IMR-90 (cell line): ENCODE measurements around the gene KLC4. TPM values are rescaled to one million over a fixed set of nuclear protein-coding genes. Genes with fewer than 3 reads are reported as not detected.

ENCODE experiments used
- ATAC-seq: fragments of 200-7000 bp; cut with Tn5 transposase; 2 replicates; pipeline ENCODE4 v1.9.1; 2020; ENCODE audit warnings: low read depth, mild to moderate bottlenecking, moderate library complexity
- BruUV-seq: library from RNA; stranded (reverse); fragments of 400-500 nt; replicated peaks from 2 replicates; lab custom pipeline; 2021; lab: Mats Ljungman, UMichigan
- CTCF ChIA-PET: fragments of 300-600 bp; formaldehyde crosslinking; extraction: SDS; loops from one replicate; lab custom pipeline; 2021; ENCODE audit warnings: antibody characterized with exemption; lab: Yijun Ruan, JAX
- POLR2A ChIA-PET: fragments of 300-600 bp; sonication (Branson Sonifier 250); formaldehyde crosslinking; loops from one replicate; lab custom pipeline; 2022; ENCODE audit warnings: antibody characterized with exemption; ENCODE audit not compliant: unreplicated experiment; lab: Charles Lee
- DNase-seq: peaks from one replicate; pipeline ENCODE4 v3.0.0; 2013
- H2AFZ ChIP-seq: replicated peaks from 2 replicates; pipeline ENCODE3; 2013; ENCODE audit warnings: low read length, mild to moderate bottlenecking; ENCODE audit not compliant: poor library complexity
- H2AK5ac ChIP-seq: 2 replicates; pipeline ENCODE4 v1.6.1; 2013; ENCODE audit warnings: low read depth, low read length, inconsistent platforms
- H2AK9ac ChIP-seq: replicated peaks from 2 replicates; pipeline ENCODE3; 2013; ENCODE audit warnings: mild to moderate bottlenecking, low read depth, low read length, moderate library complexity; ENCODE audit not compliant: poor library complexity
- H2BK120ac ChIP-seq: 2 replicates; pipeline ENCODE4 v1.6.1; 2013; ENCODE audit warnings: low read depth, low read length, inconsistent platforms
- H2BK15ac ChIP-seq: 3 replicates; pipeline ENCODE4 v1.6.1; 2013; ENCODE audit warnings: low read depth, low read length, inconsistent platforms
- H2BK20ac ChIP-seq: 2 replicates; pipeline ENCODE4 v1.6.1; 2013; ENCODE audit warnings: low read depth, mild to moderate bottlenecking, inconsistent platforms, low read length, moderate library complexity
- H2BK5ac ChIP-seq: 2 replicates; pipeline ENCODE4 v1.6.1; 2013; ENCODE audit warnings: mild to moderate bottlenecking, low read depth, low read length, inconsistent platforms; ENCODE audit not compliant: poor library complexity, severe bottlenecking
- H3K14ac ChIP-seq: replicated peaks from 2 replicates; pipeline ENCODE4 v1.6.1; 2013; ENCODE audit warnings: low read depth, low read length, inconsistent platforms
- H3K18ac ChIP-seq: 2 replicates; pipeline ENCODE4 v1.6.1; 2013; ENCODE audit warnings: low read depth, low read length, control low read depth
- H3K23ac ChIP-seq: 2 replicates; pipeline ENCODE4 v1.6.1; 2013; ENCODE audit warnings: low read depth, low read length, inconsistent platforms
- H3K27ac ChIP-seq: 2 replicates; pipeline ENCODE4 v1.5.1; 2013; ENCODE audit warnings: mild to moderate bottlenecking, control low read depth, low read length; ENCODE audit not compliant: insufficient read depth
- H3K27me3 ChIP-seq: 2 replicates; pipeline ENCODE4 v1.6.1; 2013; ENCODE audit warnings: low read length; ENCODE audit not compliant: control insufficient read depth, insufficient read depth
- H3K36me3 ChIP-seq: 2 replicates; pipeline ENCODE4 v1.6.1; 2013; ENCODE audit warnings: low read length, mixed read lengths; ENCODE audit not compliant: control insufficient read depth, insufficient read depth
- H3K4ac ChIP-seq: 2 replicates; pipeline ENCODE4 v1.6.1; 2013; ENCODE audit warnings: low read depth, low read length, inconsistent platforms
- H3K4me1 ChIP-seq: 2 replicates; pipeline ENCODE4 v1.6.1; 2013; ENCODE audit warnings: low read length, mixed read lengths; ENCODE audit not compliant: control insufficient read depth, insufficient read depth
- H3K4me2 ChIP-seq: 2 replicates; pipeline ENCODE4 v1.6.1; 2013; ENCODE audit warnings: low read depth, mild to moderate bottlenecking, control low read depth, low read length, moderate library complexity
- H3K4me3 ChIP-seq: 2 replicates; pipeline ENCODE4 v1.5.1; 2013; ENCODE audit warnings: low read depth, mild to moderate bottlenecking, control low read depth, low read length, moderate library complexity; ENCODE audit not compliant: insufficient read depth
- H3K56ac ChIP-seq: 2 replicates; pipeline ENCODE4 v1.6.1; 2013; ENCODE audit warnings: low read length, inconsistent platforms; ENCODE audit not compliant: insufficient read depth; ENCODE audit errors: extremely low read depth
- H3K79me1 ChIP-seq, 2 experiments: 2 replicates each; pipeline ENCODE4 v1.6.1; 2013; ENCODE audit warnings: low read length in 2 of 2, inconsistent platforms in 1 of 2, low read depth in 1 of 2
- H3K9ac ChIP-seq: 2 replicates; pipeline ENCODE4 v1.6.1; 2013; ENCODE audit warnings: low read depth, low read length, control low read depth
- H3K9me1 ChIP-seq: 2 replicates; pipeline ENCODE4 v1.6.1; 2013; ENCODE audit warnings: low read length, inconsistent platforms; ENCODE audit not compliant: insufficient read depth
- H3K9me3 ChIP-seq: 2 replicates; pipeline ENCODE4 v1.6.1; 2013; ENCODE audit warnings: low read length; ENCODE audit not compliant: control insufficient read depth, insufficient read depth
- H4K20me1 ChIP-seq: 2 replicates; pipeline ENCODE4 v1.6.1; 2013; ENCODE audit warnings: low read length, inconsistent platforms; ENCODE audit not compliant: insufficient read depth
- H4K5ac ChIP-seq: 2 replicates; pipeline ENCODE4 v1.6.1; 2013; ENCODE audit warnings: mild to moderate bottlenecking, low read depth, low read length, control low read depth
- H4K8ac ChIP-seq, 2 experiments: 2 replicates each; pipeline ENCODE4 v1.6.1; 2013; ENCODE audit warnings: low read depth in 2 of 2, low read length in 2 of 2, control low read depth in 1 of 2, inconsistent platforms in 1 of 2
- H4K91ac ChIP-seq: 2 replicates; pipeline ENCODE4 v1.6.1; 2013; ENCODE audit warnings: low read depth, low read length, inconsistent platforms; ENCODE audit not compliant: insufficient read depth
- BHLHE40 ChIP-seq: fragments of 150-350 bp; IDR thresholded peaks from 2 replicates; pipeline ENCODE4 v1.6.1; 2016; ENCODE audit warnings: mild to moderate bottlenecking, low read depth, low read length
- MXI1 ChIP-seq: IDR thresholded peaks from 2 replicates; pipeline ENCODE4 v1.6.1; 2012; ENCODE audit warnings: low read depth, mild to moderate bottlenecking, low read length, moderate library complexity, borderline replicate concordance
- USF2 ChIP-seq: fragments of 150-350 bp; IDR thresholded peaks from 2 replicates; pipeline ENCODE4 v1.6.1; 2017; ENCODE audit warnings: mild to moderate bottlenecking, antibody characterized with exemption, low read length, low read depth
- WGBS, 2 experiments: methylation state at CpG; one replicate each; pipeline versions ENCODE4 v1.1.5 to v1.1.7; 2013; ENCODE audit warnings: missing lambda C conversion rate in 2 of 2; ENCODE audit not compliant: insufficient read length in 1 of 2; ENCODE audit errors: extremely low coverage in 2 of 2; 5-methylcytosine and 5-hydroxymethylcytosine counted together
- dilution Hi-C: fragments of 300-500 bp; cut with HindIII; formaldehyde crosslinking; loops from one replicate; pipeline ENCODE4 v1.14.3; 2018; ENCODE audit warnings: low sequenced_read_pairs; ENCODE audit not compliant: unreplicated experiment
- in situ Hi-C: fragments of 300-500 bp; cut with MboI; formaldehyde crosslinking; loops from 3 replicates; pipeline ENCODE4 v1.14.3; 2019; ENCODE audit warnings: low sequenced_read_pairs, inconsistent platforms, mixed read lengths
- intact Hi-C: fragments of 100-400 bp; cut with micrococcal nuclease; formaldehyde crosslinking; loops from 2 replicates; pipeline ENCODE4 v1.10.0; 2022
- polyA plus RNA-seq, 3 experiments: library from polyadenylated mRNA; depleted of rRNA; stranded (reverse); fragments of >200 nt; gene quantifications; 2 replicates each; pipeline ENCODE4 v1.2.3, GENCODE V29; 2012; ENCODE audit warnings: low replicate concordance in 1 of 3
- total RNA-seq: library from RNA; depleted of rRNA; stranded (reverse); fragments of >200 nt; gene quantifications from 2 replicates; pipeline ENCODE4 v1.2.3, GENCODE V29; 2012

The KLC4 gene
- total and polyA plus RNA-seq, 2 of the 4 experiments (the other 2 are of a cell fraction) = 10.9 to 13.0 TPM

DNA sequence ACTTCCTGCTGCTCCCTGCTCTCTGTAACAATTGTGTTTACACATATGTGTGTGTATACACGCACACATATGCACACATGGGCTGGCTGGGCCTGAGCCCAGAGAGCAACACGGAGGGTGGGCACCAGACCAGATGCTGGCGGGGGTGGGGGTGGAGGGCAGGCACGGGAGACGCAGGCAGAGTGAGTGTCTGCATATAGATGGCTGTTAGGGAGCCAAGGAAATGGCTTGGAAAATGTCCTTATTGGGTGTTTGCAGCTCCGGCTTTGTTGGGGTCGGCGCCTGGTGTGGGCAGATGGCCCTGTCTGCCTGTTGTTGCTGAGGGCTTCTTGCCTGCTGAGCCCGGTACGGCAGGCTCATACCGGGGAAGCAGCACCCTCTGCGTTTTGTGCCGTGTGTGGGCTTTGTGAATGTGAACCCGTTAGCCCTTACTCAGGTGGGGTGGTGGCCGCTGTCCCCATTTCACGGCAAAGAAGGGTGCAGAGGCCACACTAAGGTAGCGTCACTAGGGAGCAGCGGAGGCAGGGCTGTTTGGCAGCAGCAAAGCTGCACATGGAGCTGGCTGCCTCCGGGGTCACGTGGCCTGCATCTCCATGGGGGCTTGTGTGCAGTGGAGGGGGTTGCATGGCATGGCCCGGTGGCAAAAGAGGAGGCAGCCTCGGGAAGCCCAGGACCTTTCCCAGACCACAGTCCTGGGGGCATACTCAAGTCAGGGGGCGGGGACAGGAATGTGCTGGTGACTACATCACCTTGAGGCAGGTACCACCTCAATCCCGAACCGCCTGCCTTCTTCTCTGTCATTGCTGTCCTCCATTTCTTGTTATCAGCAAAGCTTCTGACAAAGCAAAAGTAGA is 64.3 kb downstream of the KLC4 start:
- peaks cover 45 to 92% of the 10 kb centered on the region in 2 experiments for H3K79me1 ChIP-seq
- in situ Hi-C loops = no loop called here
- 23% methylated on average over 16 of the region's 25 CpGs; no CpG with 5 or more reads in 1 of the 2 experiments for WGBS, 2 experiments
- peak overlapping the region; percentile 53 for H3K9ac ChIP-seq
- peaks cover 52% of the 10 kb centered on the region for H3K9me1 ChIP-seq
- H3K4me1 ChIP-seq = peaks cover 62% of the 10 kb centered on the region
- dilution Hi-C loops = no loop called here
- peak overlapping the region; percentile 51 for H3K27ac ChIP-seq
- H4K91ac ChIP-seq = peak overlapping the region; percentile 83
- peak overlapping the region; percentile 83 for H3K14ac ChIP-seq
- H2AK5ac ChIP-seq = peak overlapping the region; percentile 87
- H4K8ac ChIP-seq = peak overlapping the region; percentile 75 to 86
- BruUV-seq = no TSS peak
- peak overlapping the region; percentile 56 for H2BK5ac ChIP-seq
- H3K36me3 ChIP-seq = no peaks in the 10 kb centered on the region
- intact Hi-C loops = no loop called here
- H4K20me1 ChIP-seq = peaks cover 41% of the 10 kb centered on the region
- H3K56ac ChIP-seq = peak overlapping the region; percentile 43; the same call in 1 of the 2 replicates
- H2BK15ac ChIP-seq = peak overlapping the region; percentile 62; the same call in 2 of the 3 replicates
- peak; percentile 10; the same call in 1 of the 2 replicates for TF ChIP-seq MXI1
- TF ChIP-seq BHLHE40 = no peak
- peak; percentile 55 for TF ChIP-seq USF2
- CTCF ChIA-PET = interaction anchor here (3.7 kb wide), 1 partner anchor 20 kb away, joined by 17 read pairs; no protein-coding TSS in a partner anchor
- peak overlapping the region; percentile 33 for H2BK20ac ChIP-seq
- H2AK9ac ChIP-seq = peak overlapping the region; percentile 66
- peak; percentile 43 for DNase-seq
- H3K18ac ChIP-seq = peak overlapping the region; percentile 72
- H3K4ac ChIP-seq = peak overlapping the region; percentile 89
- H3K23ac ChIP-seq = peak overlapping the region; percentile 82
- H4K5ac ChIP-seq = peak overlapping the region; percentile 81
- peak overlapping the region; percentile 74 for H2AFZ ChIP-seq
- H2BK120ac ChIP-seq = peak overlapping the region; percentile 83
- POLR2A ChIA-PET = no interaction called here
- no peaks in the 10 kb centered on the region for H3K9me3 ChIP-seq
- no peak overlapping the region for H3K4me3 ChIP-seq
- no peak for ATAC-seq
- no peaks in the 10 kb centered on the region for H3K27me3 ChIP-seq
- peak overlapping the region; percentile 65 for H3K4me2 ChIP-seq
